Esophagus mucosa (tissue), 1 donor: ENCODE results near the gene POLE. TPM values are rescaled to one million over a fixed set of nuclear protein-coding genes. Genes with fewer than 3 reads are reported as not detected.

ENCODE experiments used
- ATAC-seq: fragments of 200-7000 bp; cut with Tn5 transposase; one replicate; pipeline ENCODE4 v1.9.1; 2020
- total RNA-seq: library from RNA; stranded (reverse); gene quantifications from one replicate; pipeline ENCODE4 v1.2.4, GENCODE V29; 2023
- donor health status: DM: yes; HTN: yes; CAD: no.

The POLE gene
- total RNA-seq, 1 donor from 2014 or later, result 23.4 TPM

- peak; percentile 20 for ATAC-seq
These were observed 37.8 kb downstream of the POLE start for GRCh38 chr12:132649226-132649945.

- no peak for ATAC-seq
These were observed 38.4 kb downstream of the POLE start for GRCh38 chr12:132648616-132649225.

DNA sequence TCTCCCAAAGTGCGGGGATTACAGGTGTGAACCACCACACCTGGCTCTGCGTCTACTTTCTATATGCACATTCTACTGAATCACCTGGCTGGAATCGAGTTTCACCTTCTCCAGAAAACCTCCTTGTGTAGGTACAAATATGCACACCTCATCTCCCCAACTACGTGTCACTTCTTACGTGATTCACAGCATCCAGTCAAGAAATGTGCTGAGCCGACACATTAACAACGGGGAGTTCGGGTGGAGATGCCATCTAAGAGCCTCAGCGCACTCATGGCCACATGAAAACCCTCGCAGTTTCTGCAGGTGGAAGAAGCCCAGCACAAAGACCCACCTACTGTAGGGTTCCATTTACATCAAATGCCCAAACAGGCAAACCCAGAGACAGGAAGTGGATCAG, 39.3 kb downstream of the POLE start:
- ATAC-seq, result no peak

DNA sequence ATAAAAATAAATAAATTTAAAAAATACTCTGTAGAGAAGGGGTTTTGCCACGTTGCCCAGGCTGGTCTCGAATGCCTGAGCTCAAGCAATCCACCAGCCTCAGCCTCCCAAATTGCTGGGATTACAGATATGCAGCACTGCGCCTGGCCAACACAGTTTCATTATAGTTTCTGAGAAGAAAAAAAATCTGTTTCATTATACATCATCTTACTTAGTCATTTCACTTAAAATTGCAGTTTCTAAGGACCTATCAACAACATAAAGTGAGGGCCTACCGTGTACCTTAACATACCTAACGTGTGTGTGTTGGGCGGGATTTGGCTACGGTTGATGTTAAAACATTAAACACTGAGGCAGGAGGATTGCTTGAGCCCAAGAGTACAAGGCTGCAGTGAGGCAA, 40.3 kb downstream of the POLE start:
- ATAC-seq, result no peak

DNA sequence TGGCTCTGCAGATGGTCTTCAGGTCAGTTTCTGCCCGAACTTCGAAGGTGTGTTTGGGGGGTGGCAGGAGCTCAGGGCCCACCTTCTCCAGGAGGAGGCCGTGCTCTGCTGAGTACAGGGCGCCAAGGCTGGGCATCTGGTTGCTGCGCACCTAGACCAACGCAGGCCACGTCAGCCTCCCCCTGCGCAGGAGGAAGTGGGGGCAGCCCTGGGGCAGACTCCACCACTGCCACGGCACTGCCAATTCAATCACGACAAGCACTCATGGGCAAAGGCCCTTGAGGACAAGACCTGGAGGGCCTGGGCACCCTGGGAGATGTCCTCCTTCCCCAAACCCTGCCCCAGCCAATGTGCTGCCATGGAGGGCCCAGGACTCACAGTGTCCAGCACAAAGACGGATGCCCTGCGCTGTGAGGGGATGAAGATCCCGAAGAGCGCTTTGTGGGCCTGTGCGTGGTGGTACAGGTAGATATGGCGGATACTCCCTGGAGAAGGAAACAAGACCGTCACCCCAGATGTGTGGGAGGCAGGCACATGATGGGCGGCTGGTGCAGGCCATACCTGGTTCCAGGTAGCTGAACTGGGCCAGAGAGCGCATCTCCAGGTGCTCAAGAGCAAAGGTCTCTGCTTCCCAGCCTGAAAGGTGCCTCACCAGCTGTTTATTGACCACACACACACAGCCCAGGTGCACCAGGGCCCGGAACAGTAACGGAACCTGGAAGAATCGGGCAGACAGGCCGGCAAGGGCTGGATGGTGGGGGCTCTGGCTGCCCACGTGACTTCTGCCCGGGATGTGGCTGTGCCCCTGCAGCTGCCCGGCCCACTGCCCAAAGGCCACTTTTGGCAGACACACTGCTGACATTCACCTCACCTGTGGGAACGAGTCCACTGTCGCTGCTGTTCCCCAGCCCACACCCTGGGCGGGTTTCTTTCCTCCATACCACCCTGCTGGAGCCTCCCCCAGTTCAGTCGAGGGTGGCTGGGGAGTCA, 44.0 kb downstream of the POLE start:
- no peak for ATAC-seq

DNA sequence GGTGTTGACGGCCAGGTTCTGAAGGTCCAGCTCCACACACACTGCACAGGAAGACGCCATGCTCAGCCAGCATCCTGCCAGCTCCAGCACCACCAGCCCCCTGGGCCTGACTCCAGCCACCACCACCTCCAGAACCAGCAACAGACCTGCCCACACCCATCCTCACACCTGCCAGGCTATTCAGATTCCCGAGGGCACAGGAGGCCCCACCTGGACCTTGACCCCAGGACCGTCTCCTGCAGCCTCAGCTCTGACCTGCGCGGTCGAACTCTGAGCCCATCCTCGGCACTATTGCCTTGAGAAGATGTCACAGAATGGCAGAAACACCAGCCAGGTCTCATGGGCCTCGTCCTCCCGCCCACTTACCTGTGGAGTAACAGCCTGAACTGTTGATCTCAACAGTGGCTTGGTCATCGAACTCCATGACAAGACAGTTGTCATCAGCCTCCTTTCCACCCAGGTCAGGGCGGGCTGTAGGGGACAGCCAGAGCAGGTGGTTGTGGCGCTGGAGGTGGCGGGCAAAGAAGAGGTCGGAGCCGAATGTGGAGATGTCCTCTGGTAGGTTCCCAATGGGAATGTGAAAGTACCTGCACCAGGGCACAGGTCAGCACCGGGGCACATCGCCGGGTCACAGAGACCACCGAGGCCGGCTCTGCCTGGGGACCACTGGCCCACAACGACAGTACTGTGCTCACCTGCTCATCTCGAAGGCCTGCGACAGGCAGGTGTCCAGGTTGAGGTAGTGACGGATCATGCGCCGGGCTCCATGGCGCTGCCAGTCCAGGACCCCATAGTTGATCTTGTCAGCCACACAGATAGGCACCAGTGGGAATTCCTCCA, 45.1 kb downstream of the POLE start:
- no peak for ATAC-seq

DNA sequence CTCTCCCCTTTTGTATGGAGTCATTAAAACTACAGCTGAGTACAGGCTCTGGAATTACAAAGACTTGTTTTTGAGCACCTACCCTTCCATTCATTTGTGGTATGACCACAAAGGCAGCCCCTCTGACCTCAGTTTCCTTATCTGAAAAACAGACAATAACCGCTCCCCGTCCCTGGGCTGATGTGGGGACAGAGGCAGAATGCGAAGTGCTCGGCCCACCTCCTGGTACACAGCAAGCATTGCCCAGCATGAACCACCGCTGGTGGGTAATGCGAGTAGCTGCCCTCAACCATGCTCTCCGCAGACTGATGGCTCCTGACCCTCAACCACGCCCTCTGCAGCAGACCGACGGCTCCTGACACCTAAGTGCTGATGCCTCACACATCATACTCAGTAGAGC, 46.2 kb downstream of the POLE start:
- no peak for ATAC-seq

- peak; percentile 14 for ATAC-seq
These were observed 47.1 kb downstream of the POLE start for GRCh38 chr12:132639956-132640520.

- ATAC-seq, result peak; percentile 59
These were observed 48.4 kb downstream of the POLE start for GRCh38 chr12:132638541-132639408.

DNA sequence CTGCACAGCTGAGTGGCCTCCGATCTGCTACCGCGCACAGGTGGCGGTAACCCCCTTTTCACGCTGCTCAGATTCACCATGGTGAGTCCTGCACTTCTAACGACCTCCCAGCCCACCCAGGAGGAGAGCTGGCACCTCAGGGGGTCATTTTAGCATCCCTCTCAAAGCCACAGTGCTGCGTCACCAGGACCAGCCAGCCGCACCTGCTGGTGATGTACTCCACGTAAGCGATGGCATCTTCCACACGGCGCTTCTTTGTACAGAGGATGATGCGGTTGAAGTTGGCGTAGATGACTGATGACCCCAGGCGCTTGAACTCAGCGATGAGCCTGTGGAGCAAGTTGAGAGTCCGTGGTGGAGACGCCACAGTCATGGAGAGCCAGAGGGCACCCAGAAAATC, 49.3 kb downstream of the POLE start:
- ATAC-seq, result no peak

GRCh38 chr12:132635076-132635955, 51.8 kb downstream of the POLE start:
- no peak for ATAC-seq

DNA sequence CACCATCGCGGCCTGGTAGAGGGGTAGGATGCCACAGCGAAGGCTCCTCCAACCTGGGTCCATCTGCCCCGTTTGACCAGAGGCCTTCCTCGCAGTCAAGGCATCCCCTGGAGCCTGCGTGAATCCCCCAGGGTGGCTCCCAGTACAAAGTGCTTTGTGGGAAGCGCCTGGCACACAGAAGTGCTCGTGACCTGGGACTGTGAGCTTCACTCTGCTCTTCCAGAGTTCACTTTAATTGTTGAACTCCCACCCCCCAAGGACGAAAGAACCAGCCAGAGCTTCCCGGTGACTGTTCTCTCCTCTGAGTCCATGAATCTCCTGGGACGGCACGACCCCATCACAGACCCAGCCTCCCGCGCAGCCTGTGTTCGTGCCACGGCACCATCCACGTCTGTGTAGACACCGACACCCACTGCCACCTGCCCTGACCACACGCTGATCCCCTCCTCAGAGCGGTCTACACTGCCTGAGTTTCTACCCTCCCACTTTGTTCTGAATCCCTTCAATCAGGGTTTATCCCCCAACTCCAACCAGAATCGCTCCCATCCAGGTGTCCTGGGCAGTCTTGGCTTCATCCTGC, 52.6 kb downstream of the POLE start:
- ATAC-seq, result peak; percentile 6

- ATAC-seq, result no peak
These were observed 53.2 kb downstream of the POLE start for GRCh38 chr12:132633901-132634300.

GRCh38 chr12:132633398-132633797, 53.7 kb downstream of the POLE start:
- no peak for ATAC-seq

GRCh38 chr12:132632521-132633228, 54.5 kb downstream of the POLE start:
- no peak for ATAC-seq

DNA sequence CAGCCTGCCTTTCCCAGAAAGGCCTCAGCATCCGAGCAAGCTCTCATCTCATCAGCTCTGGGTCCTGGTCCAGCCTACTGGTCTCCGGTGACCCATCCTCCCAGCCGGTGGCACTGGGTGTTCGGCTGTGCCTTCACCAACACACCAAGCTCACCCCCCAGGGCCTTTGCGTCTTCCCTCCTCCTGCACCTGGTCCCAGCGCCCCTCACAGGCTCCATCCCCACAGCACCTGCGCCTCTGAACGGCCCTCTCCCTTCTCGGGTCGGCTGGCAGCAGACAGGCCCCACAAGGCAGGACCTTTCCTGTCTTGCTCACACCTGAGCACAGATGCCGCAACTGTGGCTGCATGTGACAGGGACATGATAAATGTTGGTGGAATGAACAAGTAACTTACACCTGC, 55.5 kb downstream of the POLE start:
- ATAC-seq, result no peak

DNA sequence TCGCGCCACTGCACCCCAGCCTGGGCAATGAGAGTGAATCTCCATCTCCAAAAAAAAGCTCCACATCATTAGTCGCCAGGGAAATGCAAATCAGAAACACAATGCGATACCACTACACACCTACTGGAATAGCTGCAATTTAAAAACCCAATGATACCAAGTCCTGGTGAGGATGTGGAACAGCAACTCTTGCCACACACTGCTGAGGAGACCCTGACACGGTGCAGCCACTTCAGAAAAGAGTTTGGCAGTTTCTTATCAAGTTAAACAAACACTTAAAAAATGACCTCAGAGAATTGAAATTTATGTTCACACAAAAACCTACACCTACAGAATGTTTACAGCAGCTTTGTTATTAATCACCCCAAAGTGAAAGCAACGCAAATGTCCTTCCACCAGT, 56.5 kb downstream of the POLE start:
- no peak for ATAC-seq

- no peak for ATAC-seq
These were observed 57.8 kb downstream of the POLE start for GRCh38 chr12:132629330-132629729.
